GM12865 (cell line): ENCODE data around the gene PLAGL2.

Source experiments
- DNase-seq: peaks from one replicate; pipeline ENCODE4 v3.0.0; 2010; ENCODE audit warnings: low read depth
- H3K4me3 ChIP-seq: 2 replicates; pipeline ENCODE4 v1.5.1; 2011; ENCODE audit warnings: mild to moderate bottlenecking, low read depth, low read length, control low read depth
- TF ChIP-seq, protein P1 (sequence below): IDR thresholded peaks from 2 replicates; pipeline ENCODE4 v1.5.1; 2011; ENCODE audit warnings: low read length, control low read depth, low read depth, inconsistent platforms; ENCODE audit not compliant: insufficient read depth; ENCODE audit errors: missing control alignments

The PLAGL2 gene

DNA sequence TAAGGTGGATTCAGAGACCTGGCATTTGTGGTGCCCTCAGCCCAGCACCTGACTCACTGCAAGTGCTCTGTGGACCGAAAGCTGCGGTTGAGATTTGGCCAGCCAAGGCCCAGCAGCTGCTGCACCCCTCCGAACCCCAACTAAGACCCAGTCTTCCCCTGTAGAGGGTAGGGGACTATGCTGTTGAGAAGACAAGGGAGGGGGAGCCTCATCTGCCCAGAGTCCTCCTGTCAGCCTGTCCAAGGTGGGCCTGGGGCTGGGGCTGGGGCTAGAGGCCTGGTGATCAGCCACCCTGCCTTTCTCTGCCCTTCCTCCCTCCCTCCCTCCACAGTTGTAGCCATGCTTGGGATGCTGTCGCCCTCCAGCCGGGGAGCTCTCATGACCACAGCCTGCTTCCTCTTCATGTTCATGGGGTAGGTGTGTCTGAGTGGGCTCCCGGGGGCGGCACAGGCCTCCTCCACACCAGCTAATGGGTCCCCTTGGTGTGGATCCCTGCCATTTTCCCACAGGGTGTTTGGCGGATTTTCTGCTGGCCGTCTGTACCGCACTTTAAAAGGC, 57.2 kb downstream of the PLAGL2 start:
- no peak for DNase-seq
- TF ChIP-seq, protein P1, sequence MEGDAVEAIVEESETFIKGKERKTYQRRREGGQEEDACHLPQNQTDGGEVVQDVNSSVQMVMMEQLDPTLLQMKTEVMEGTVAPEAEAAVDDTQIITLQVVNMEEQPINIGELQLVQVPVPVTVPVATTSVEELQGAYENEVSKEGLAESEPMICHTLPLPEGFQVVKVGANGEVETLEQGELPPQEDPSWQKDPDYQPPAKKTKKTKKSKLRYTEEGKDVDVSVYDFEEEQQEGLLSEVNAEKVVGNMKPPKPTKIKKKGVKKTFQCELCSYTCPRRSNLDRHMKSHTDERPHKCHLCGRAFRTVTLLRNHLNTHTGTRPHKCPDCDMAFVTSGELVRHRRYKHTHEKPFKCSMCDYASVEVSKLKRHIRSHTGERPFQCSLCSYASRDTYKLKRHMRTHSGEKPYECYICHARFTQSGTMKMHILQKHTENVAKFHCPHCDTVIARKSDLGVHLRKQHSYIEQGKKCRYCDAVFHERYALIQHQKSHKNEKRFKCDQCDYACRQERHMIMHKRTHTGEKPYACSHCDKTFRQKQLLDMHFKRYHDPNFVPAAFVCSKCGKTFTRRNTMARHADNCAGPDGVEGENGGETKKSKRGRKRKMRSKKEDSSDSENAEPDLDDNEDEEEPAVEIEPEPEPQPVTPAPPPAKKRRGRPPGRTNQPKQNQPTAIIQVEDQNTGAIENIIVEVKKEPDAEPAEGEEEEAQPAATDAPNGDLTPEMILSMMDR = no peak
- no peak overlapping the region for H3K4me3 ChIP-seq

DNA sequence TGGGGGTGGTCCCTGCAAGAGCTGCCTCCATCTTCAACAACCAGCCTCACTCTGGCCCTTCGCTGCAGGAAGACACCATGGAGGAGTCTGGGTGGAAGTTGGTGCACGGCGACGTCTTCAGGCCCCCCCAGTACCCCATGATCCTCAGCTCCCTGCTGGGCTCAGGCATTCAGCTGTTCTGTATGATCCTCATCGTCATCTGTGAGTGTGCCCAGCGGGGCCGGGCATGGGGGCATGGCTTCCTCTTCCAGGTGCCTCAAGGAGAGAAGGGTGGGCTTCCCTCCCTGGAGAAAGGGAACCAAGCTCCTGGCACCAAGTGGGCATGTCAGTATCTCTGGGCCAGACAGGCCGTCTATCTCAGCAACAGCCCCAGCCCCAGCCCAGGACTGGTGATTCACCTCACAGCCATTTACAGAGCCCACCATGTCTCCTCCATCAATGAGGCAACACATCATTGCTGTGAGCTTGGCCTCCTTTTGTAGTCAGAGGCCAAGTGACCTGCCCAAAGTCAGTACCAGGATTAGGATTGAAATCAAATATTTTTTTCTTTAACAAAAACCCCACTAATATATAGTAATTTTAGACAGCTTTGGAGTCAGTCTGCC, 57.9 kb downstream of the PLAGL2 start:
- no peak overlapping the region for H3K4me3 ChIP-seq
- DNase-seq = no peak
- TF ChIP-seq, protein P1 = no peak

DNA sequence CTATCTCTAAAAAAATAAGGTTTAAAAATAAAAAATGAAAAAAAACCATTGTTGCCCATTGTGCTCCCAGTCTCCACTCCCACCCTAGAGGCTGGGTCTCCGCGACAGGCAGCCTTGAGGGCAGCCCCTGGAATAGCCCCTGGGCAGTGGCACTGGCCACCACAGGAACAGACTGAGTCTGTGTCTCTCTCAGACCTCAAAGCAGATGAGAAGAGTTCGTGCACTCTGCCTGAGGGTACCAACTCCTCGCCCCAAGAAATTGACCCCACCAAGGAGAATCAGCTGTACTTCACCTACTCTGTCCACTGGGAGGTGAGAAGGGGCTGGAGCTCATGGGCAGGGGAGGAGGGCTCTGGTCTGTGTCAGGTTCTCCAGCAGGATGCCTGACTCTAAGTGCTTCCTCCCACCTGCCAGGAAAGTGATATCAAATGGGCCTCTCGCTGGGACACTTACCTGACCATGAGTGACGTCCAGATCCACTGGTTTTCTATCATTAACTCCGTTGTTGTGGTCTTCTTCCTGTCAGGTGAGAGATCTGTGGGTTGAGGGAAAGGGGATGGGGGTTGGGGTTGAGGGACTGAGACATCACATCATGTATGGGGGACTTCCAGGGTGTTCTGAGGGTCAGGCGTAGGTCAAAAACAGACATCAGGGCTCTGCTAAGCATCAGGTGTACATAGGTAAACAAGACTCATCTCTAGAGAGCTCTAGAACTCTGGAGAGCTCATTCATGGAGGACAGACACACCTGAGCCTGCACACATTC, 62.5 kb downstream of the PLAGL2 start:
- no peak for DNase-seq
- no peak overlapping the region for H3K4me3 ChIP-seq
- TF ChIP-seq, protein P1 = no peak

DNA sequence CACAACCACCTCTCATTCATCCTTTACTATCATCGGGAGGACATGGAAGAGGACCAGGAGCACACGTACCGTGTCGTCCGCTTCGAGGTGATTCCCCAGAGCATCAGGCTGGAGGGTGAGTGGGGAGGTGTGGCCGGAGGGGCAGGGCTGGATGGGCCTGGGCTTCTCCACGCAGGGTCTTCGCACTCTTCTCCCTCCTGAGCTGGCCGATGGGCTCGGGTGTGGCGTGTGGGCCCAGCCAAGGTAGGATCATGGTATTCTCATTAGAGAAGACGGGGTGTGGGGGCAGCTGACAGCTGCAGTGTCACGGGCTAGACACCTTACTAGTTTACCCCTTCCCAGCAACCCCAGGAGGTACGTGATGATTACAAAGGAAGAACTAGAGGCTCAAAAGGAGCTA, 64.6 kb downstream of the PLAGL2 start:
- TF ChIP-seq, protein P1 = no peak
- no peak overlapping the region for H3K4me3 ChIP-seq
- no peak for DNase-seq
